ENCODE data around the gene SPOPL. TPM values are rescaled to one million over a fixed set of nuclear protein-coding genes. Genes with fewer than 3 reads are reported as not detected.

The SPOPL gene
- total and polyA plus RNA-seq, 2 of the 4 experiments (the other 2 are of a cell fraction), result 4.8 to 20.3 TPM

DNA sequence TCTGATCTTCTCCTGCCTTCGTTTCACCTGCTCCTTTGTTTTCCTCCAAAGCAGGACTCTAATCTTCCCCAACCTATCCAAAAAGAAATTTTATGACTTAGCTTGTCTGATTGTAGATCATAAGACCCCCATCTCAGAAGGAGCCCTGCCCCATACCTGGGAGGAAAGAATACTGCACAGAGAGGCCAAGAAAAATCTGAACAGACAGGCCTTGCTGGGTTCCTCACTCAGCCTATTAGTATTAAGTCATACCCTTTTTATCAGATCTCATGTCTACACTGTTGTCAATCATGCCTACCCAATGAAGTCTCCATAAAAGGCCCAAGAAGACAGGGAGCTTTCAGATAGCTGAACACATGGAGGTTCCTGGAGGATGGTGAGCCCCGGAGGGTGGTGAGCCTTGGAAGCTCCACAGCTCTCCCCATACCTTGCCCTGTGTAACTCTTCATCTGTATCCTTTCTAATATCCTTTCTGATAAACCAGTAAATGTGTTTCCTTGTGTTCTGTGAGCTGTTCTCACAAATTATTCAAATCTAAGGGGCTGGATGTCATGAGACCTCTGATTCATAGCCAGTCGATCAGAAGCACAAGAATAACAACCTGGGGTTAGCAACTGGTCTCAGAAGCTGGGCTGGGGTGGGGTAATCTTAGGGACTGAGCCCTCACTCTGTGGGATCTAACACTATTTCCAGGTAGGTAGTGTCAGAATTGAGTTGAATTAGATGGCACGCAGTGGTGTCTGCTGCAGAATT is 108.8 kb downstream of the SPOPL start:
- no peak overlapping the region for H2BK20ac ChIP-seq (ENCODE audit: low read depth, low read length)
- no peak for ATAC-seq (ENCODE audit: low read depth)

More for the DNA sequence above, 108.8 kb downstream of the SPOPL start:
- in situ Hi-C loops (cut with MboI; ENCODE audit: low sequenced_read_pairs), result no loop called here
- WGBS, 2 experiments (ENCODE audit: extremely low coverage in 2 of 2, insufficient read length in 1 of 2), result 80% methylated on average over 1 of the region's 4 CpGs; no CpG with 5 or more reads in 1 of the 2 experiments
- Histone ChIP-seq H3K4ac (ENCODE audit: low read depth, low read length) (no peak overlapping the region), H3K56ac (ENCODE audit: extremely low read depth, insufficient read depth, low read length) (no peak overlapping the region), H3K4me2 (ENCODE audit: low read depth, low read length) (no peak overlapping the region), H2AFZ (replicated peaks; ENCODE audit: low read length, poor library complexity) (no peak overlapping the region), H3K14ac (replicated peaks; ENCODE audit: low read depth, low read length) (no peak overlapping the region), H4K20me1 (ENCODE audit: insufficient read depth, low read length) (no peaks in the 10 kb centered on the region), H3K23ac (ENCODE audit: low read depth, low read length) (no peak overlapping the region), H3K9ac (ENCODE audit: low read depth, low read length) (no peak overlapping the region), H3K4me3 (ENCODE audit: insufficient read depth, low read depth, low read length) (no peak overlapping the region), H2AK9ac (replicated peaks; ENCODE audit: low read depth, low read length, poor library complexity) (no peak overlapping the region), H3K18ac (ENCODE audit: low read depth, low read length) (no peak overlapping the region), H3K79me1 (ENCODE audit: low read depth in 1 of 2, low read length in 2 of 2) (no peaks in the 10 kb centered on the region), H2BK15ac (ENCODE audit: low read depth, low read length) (no peak overlapping the region), H2BK120ac (ENCODE audit: low read depth, low read length) (no peak overlapping the region), H2BK5ac (ENCODE audit: low read depth, low read length, poor library complexity, severe bottlenecking) (no peak overlapping the region), H2AK5ac (ENCODE audit: low read depth, low read length) (no peak overlapping the region), H4K5ac (ENCODE audit: low read depth, low read length) (no peak overlapping the region), H3K4me1 (ENCODE audit: control insufficient read depth, insufficient read depth, low read length) (no peaks in the 10 kb centered on the region), H3K27me3 (ENCODE audit: control insufficient read depth, insufficient read depth, low read length) (no peaks in the 10 kb centered on the region; the same call in 1 of the 2 replicates), H3K9me3 (ENCODE audit: control insufficient read depth, insufficient read depth, low read length) (no peaks in the 10 kb centered on the region), H4K91ac (ENCODE audit: insufficient read depth, low read depth, low read length) (no peak overlapping the region), H3K27ac (ENCODE audit: insufficient read depth, low read length) (no peak overlapping the region), H3K9me1 (ENCODE audit: insufficient read depth, low read length) (no peaks in the 10 kb centered on the region), H4K8ac (ENCODE audit: low read depth in 2 of 2, low read length in 2 of 2) (no peak overlapping the region), H3K36me3 (ENCODE audit: control insufficient read depth, insufficient read depth, low read length) (no peaks in the 10 kb centered on the region)
- DNase-seq, result no peak
- intact Hi-C loops (cut with micrococcal nuclease), result no loop called here
- CTCF ChIA-PET, result no interaction called here
- TF ChIP-seq FOS (IDR thresholded peaks at IDR 0.05; ENCODE audit: low read depth, low read length) (no peak), CEBPB (IDR thresholded peaks at IDR 0.05; ENCODE audit: low read depth, low read length) (no peak), MAZ (IDR thresholded peaks at IDR 0.05; ENCODE audit: borderline replicate concordance, low read depth, low read length) (no peak), RFX5 (IDR thresholded peaks at IDR 0.05; ENCODE audit: low read depth, low read length) (no peak), MXI1 (IDR thresholded peaks at IDR 0.05; ENCODE audit: borderline replicate concordance, low read depth, low read length) (no peak), POLR2A (IDR thresholded peaks at IDR 0.05; ENCODE audit: low read depth, low read length) (no peak), RAD21 (IDR thresholded peaks at IDR 0.05; ENCODE audit: low read length) (no peak), SMC3 (IDR thresholded peaks at IDR 0.05; ENCODE audit: low read depth, low read length) (no peak), CHD1 (IDR thresholded peaks at IDR 0.05; ENCODE audit: low read depth, low read length) (no peak), RCOR1 (IDR thresholded peaks at IDR 0.05; ENCODE audit: insufficient replicate concordance, low read length) (no peak), NFE2L2 (IDR thresholded peaks at IDR 0.05; ENCODE audit: low read depth, low read length) (no peak), BHLHE40 (IDR thresholded peaks at IDR 0.05; ENCODE audit: low read depth, low read length) (no peak), MAFK (IDR thresholded peaks at IDR 0.05; ENCODE audit: low read depth, low read length) (no peak)
- TF ChIP-seq, protein P1, sequence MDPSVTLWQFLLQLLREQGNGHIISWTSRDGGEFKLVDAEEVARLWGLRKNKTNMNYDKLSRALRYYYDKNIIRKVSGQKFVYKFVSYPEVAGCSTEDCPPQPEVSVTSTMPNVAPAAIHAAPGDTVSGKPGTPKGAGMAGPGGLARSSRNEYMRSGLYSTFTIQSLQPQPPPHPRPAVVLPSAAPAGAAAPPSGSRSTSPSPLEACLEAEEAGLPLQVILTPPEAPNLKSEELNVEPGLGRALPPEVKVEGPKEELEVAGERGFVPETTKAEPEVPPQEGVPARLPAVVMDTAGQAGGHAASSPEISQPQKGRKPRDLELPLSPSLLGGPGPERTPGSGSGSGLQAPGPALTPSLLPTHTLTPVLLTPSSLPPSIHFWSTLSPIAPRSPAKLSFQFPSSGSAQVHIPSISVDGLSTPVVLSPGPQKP (IDR thresholded peaks at IDR 0.05; ENCODE audit: borderline replicate concordance, low read depth, low read length), result no peak
- TF ChIP-seq, protein P2, sequence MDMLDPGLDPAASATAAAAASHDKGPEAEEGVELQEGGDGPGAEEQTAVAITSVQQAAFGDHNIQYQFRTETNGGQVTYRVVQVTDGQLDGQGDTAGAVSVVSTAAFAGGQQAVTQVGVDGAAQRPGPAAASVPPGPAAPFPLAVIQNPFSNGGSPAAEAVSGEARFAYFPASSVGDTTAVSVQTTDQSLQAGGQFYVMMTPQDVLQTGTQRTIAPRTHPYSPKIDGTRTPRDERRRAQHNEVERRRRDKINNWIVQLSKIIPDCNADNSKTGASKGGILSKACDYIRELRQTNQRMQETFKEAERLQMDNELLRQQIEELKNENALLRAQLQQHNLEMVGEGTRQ (IDR thresholded peaks at IDR 0.05; ENCODE audit: low read depth, low read length), result no peak
- TF ChIP-seq, protein P3, sequence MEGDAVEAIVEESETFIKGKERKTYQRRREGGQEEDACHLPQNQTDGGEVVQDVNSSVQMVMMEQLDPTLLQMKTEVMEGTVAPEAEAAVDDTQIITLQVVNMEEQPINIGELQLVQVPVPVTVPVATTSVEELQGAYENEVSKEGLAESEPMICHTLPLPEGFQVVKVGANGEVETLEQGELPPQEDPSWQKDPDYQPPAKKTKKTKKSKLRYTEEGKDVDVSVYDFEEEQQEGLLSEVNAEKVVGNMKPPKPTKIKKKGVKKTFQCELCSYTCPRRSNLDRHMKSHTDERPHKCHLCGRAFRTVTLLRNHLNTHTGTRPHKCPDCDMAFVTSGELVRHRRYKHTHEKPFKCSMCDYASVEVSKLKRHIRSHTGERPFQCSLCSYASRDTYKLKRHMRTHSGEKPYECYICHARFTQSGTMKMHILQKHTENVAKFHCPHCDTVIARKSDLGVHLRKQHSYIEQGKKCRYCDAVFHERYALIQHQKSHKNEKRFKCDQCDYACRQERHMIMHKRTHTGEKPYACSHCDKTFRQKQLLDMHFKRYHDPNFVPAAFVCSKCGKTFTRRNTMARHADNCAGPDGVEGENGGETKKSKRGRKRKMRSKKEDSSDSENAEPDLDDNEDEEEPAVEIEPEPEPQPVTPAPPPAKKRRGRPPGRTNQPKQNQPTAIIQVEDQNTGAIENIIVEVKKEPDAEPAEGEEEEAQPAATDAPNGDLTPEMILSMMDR (conservative IDR thresholded peaks at IDR 0.05; ENCODE audit: low read depth, low read length), result no peak
- no TSS peak for BruUV-seq (replicated peaks)
- dilution Hi-C loops (cut with HindIII; ENCODE audit: low sequenced_read_pairs, unreplicated experiment), result no loop called here
- POLR2A ChIA-PET (ENCODE audit: unreplicated experiment), result no interaction called here
